Liver (tissue), 9 donors: Measurements from ENCODE around the gene CD34. TPM values are rescaled to one million over a fixed set of nuclear protein-coding genes. Genes with fewer than 3 reads are reported as not detected.

Experiments used
- DNase-seq: peaks from one replicate; pipeline ENCODE4 v3.0.0-alpha.2; 2017; ENCODE audit warnings: low spot score
- H3K27ac ChIP-seq, 2 donors: one replicate each; pipeline ENCODE4 v1.7.0; 2013; ENCODE audit warnings: inconsistent platforms in 2 of 2, low read length in 2 of 2, control low read depth in 1 of 2, low read depth in 1 of 2, mild to moderate bottlenecking in 1 of 2
- H3K27me3 ChIP-seq, 4 donors: one replicate each; pipeline versions ENCODE4 v1.6.1 to v1.7.0; 2013; ENCODE audit warnings: low read length in 3 of 4, inconsistent platforms in 1 of 4, mild to moderate bottlenecking in 1 of 4, moderate library complexity in 1 of 4; ENCODE audit not compliant: control insufficient read depth in 4 of 4, insufficient read depth in 4 of 4
- H3K36me3 ChIP-seq, 4 donors: one replicate each; pipeline versions ENCODE4 v1.6.1 to v1.7.0; 2013; ENCODE audit warnings: low read length in 3 of 4, mild to moderate bottlenecking in 3 of 4, low read depth in 1 of 4, moderate library complexity in 1 of 4; ENCODE audit not compliant: control insufficient read depth in 4 of 4, insufficient read depth in 3 of 4
- H3K4me1 ChIP-seq, 4 donors: one replicate each; pipeline versions ENCODE4 v1.6.1 to v1.7.0; 2013; ENCODE audit warnings: low read length in 3 of 4, mild to moderate bottlenecking in 3 of 4, moderate library complexity in 1 of 4; ENCODE audit not compliant: control insufficient read depth in 4 of 4, insufficient read depth in 4 of 4
- H3K4me3 ChIP-seq, 3 donors: one replicate each; pipeline versions ENCODE4 v1.6.1 to v1.7.0; 2013; ENCODE audit warnings: low read length in 3 of 3, control low read depth in 1 of 3, low read depth in 1 of 3, mild to moderate bottlenecking in 1 of 3
- H3K9ac ChIP-seq, 2 donors: one replicate each; pipeline ENCODE4 v1.7.0; 2013; ENCODE audit warnings: low read length in 2 of 2, mild to moderate bottlenecking in 2 of 2, moderate library complexity in 2 of 2, control low read depth in 1 of 2, low read depth in 1 of 2
- H3K9me3 ChIP-seq, 4 donors: one replicate each; pipeline versions ENCODE4 v1.6.1 to v1.7.0; 2013; ENCODE audit warnings: low read length in 3 of 4; ENCODE audit not compliant: control insufficient read depth in 4 of 4
- ATF3 ChIP-seq: IDR thresholded peaks from 2 replicates; pipeline ENCODE4 v1.6.1; 2016; ENCODE audit warnings: antibody characterized with exemption
- CTCF ChIP-seq: fragments of 150-350 bp; IDR thresholded peaks from 2 replicates; pipeline ENCODE4 v1.5.1; 2017; ENCODE audit warnings: improper control_type of control experiment, low read depth, low read length; ENCODE audit not compliant: missing input control
- EGR1 ChIP-seq, 2 donors: IDR thresholded peaks; 2 replicates each; pipeline ENCODE4 v1.6.1; 2016 to 2018; ENCODE audit warnings: antibody characterized with exemption in 2 of 2, low read depth in 2 of 2
- FOXA1 ChIP-seq: IDR thresholded peaks from 2 replicates; pipeline ENCODE4 v1.6.1; 2016; ENCODE audit warnings: antibody characterized with exemption
- FOXA2 ChIP-seq: IDR thresholded peaks from 2 replicates; pipeline ENCODE4 v1.6.1; 2016; ENCODE audit warnings: antibody characterized with exemption
- GABPA ChIP-seq, 2 donors: IDR thresholded peaks in 1 of 2; conservative IDR thresholded peaks in 1 of 2; 2 replicates each; pipeline ENCODE4 v1.6.1; 2016; ENCODE audit warnings: antibody characterized with exemption in 2 of 2, mild to moderate bottlenecking in 1 of 2, moderate library complexity in 1 of 2
- HNF4A ChIP-seq, 2 donors: conservative IDR thresholded peaks; 2 replicates each; pipeline ENCODE4 v1.6.1; 2016; ENCODE audit warnings: antibody characterized with exemption in 2 of 2, mild to moderate bottlenecking in 2 of 2
- HNF4G ChIP-seq: IDR thresholded peaks from 2 replicates; pipeline ENCODE4 v1.6.1; 2016; ENCODE audit warnings: antibody characterized with exemption
- JUND ChIP-seq, 2 donors: IDR thresholded peaks; 2 replicates each; pipeline ENCODE4 v1.6.1; 2016; ENCODE audit warnings: antibody characterized with exemption in 2 of 2
- MAX ChIP-seq: IDR thresholded peaks from 2 replicates; pipeline ENCODE4 v1.6.1; 2016; ENCODE audit warnings: antibody characterized with exemption
- NR2F2 ChIP-seq: IDR thresholded peaks from 2 replicates; pipeline ENCODE4 v1.6.1; 2016; ENCODE audit warnings: antibody characterized with exemption
- RAD21 ChIP-seq, 2 donors: IDR thresholded peaks; 2 replicates each; pipeline ENCODE4 v1.6.1; 2016; ENCODE audit warnings: antibody characterized with exemption in 2 of 2, mild to moderate bottlenecking in 2 of 2
- REST ChIP-seq: IDR thresholded peaks from 2 replicates; pipeline ENCODE4 v1.6.1; 2016; ENCODE audit warnings: antibody characterized with exemption, mild to moderate bottlenecking
- RXRA ChIP-seq, 2 donors: IDR thresholded peaks; 2 replicates each; pipeline ENCODE4 v1.6.1; 2017 to 2018; ENCODE audit warnings: antibody characterized with exemption in 2 of 2, mild to moderate bottlenecking in 1 of 2
- SP1 ChIP-seq: IDR thresholded peaks from 2 replicates; pipeline ENCODE4 v1.6.1; 2018; ENCODE audit warnings: antibody characterized with exemption, mild to moderate bottlenecking
- TAF1 ChIP-seq: conservative IDR thresholded peaks from 2 replicates; pipeline ENCODE4 v1.6.1; 2016; ENCODE audit warnings: antibody characterized with exemption, mild to moderate bottlenecking
- YY1 ChIP-seq: IDR thresholded peaks from 2 replicates; pipeline ENCODE4 v1.6.1; 2016; ENCODE audit warnings: antibody characterized with exemption, mild to moderate bottlenecking
- ZBTB33 ChIP-seq: IDR thresholded peaks from 2 replicates; pipeline ENCODE4 v1.6.1; 2016; ENCODE audit warnings: antibody characterized with exemption
- WGBS: extraction: QIAGEN DNeasy Blood & Tissue Kit; methylation state at CpG from one replicate; pipeline ENCODE4 v1.1.7; 2013; 5-methylcytosine and 5-hydroxymethylcytosine counted together
- polyA plus RNA-seq, 2 donors: library from polyadenylated mRNA; stranded (reverse) in 1 of 2; unstranded in 1 of 2; fragments of 200-250 nt in 1 of 2; fragments of >200 nt in 1 of 2; fragmentation: Nextera tagmentation in 1 of 2; extraction: Ambion mirVana in 1 of 2; gene quantifications; one replicate each; pipeline versions ENCODE4 v1.2.1 to v1.2.3, GENCODE V29; 2013 to 2015
- total RNA-seq, 2 donors: library from RNA; depleted of rRNA; stranded (reverse); fragments of >200 nt; gene quantifications; one replicate each; pipeline ENCODE4 v1.2.3, GENCODE V29; 2014
- donor health status: healthy.
- donor health status: healthy.
- donor health status: healthy.
- donor health status: healthy.
- donor health status: healthy.

CD34 gene
- total and polyA plus RNA-seq, 4 donors = 1.5 to 4.0 (median 1.8) TPM

GRCh38 chr1:207959141-207959825 lies 48.4 kb upstream of the CD34 start:
- H3K36me3 ChIP-seq = no peaks in the 10 kb centered on the region
- H3K27ac ChIP-seq = peak overlapping the region; percentile 47 to 62
- H3K4me1 ChIP-seq = peaks cover 4 to 23% (median 11%) of the 10 kb centered on the region in 4 donors
- DNase-seq = no peak
- H3K9ac ChIP-seq = peak overlapping the region in 1 of 2 donors; percentile 43
- WGBS = 12% methylated on average over 76 of the region's 76 CpGs
- no peaks in the 10 kb centered on the region for H3K27me3 ChIP-seq
- peak in 1 of 2 donors; percentile 8 for TF ChIP-seq RAD21 (IDR thresholded peaks at IDR 0.05)
- TF ChIP-seq MAX = no peak
- H3K4me3 ChIP-seq = peak overlapping the region in 2 of 3 donors; percentile 55 to 58
- no peaks in the 10 kb centered on the region for H3K9me3 ChIP-seq

- TF ChIP-seq HNF4A (conservative IDR thresholded peaks at IDR 0.05) (no peak), FOXA2 (no peak), NR2F2 (no peak), RXRA (IDR thresholded peaks at IDR 0.05) (no peak), CTCF (no peak), TAF1 (no peak), MAX (no peak), REST (no peak), SP1 (no peak), EGR1 (IDR thresholded peaks at IDR 0.05; ENCODE audit: low read depth in 2 of 2) (no peak), GABPA (IDR thresholded peaks at IDR 0.05 in 1 of 2, conservative IDR thresholded peaks at IDR 0.05 in 1 of 2) (no peak), ZBTB33 (no peak), HNF4G (no peak), FOXA1 (no peak), ATF3 (no peak), YY1 (no peak), RAD21 (IDR thresholded peaks at IDR 0.05) (no peak), JUND (IDR thresholded peaks at IDR 0.05) (no peak)
- peaks cover 0 to 2% (median 0%) of the 10 kb centered on the region in 4 donors for H3K9me3 ChIP-seq
- peaks cover 2 to 18% (median 7%) of the 10 kb centered on the region in 4 donors for H3K4me1 ChIP-seq
- 51% methylated on average over 24 of the region's 24 CpGs for WGBS
- H3K27me3 ChIP-seq = no peaks in the 10 kb centered on the region
- H3K4me3 ChIP-seq = peak overlapping the region in 2 of 3 donors; percentile 55 to 58
- peak overlapping the region in 1 of 2 donors; percentile 43 for H3K9ac ChIP-seq
- DNase-seq = no peak
- H3K36me3 ChIP-seq = no peaks in the 10 kb centered on the region
- peak overlapping the region; percentile 47 to 62 for H3K27ac ChIP-seq
Observed at GRCh38 chr1:207958376-207959139, 47.6 kb upstream of the CD34 start.
